Lung (tissue), 12 donors: ENCODE measurements around the gene CATSPERZ. TPM values are rescaled to one million over a fixed set of nuclear protein-coding genes. Genes with fewer than 3 reads are reported as not detected.

Experiments
- ATAC-seq: fragments of 200-7000 bp; cut with Tn5 transposase; one replicate; pipeline ENCODE4 v1.9.1; 2020; ENCODE audit warnings: moderate number of reproducible peaks; ENCODE audit not compliant: insufficient read depth, low FRiP score
- DNase-seq, 3 donors: peaks; one replicate each; pipeline ENCODE4 v3.0.0-alpha.2; 2013 to 2017
- H3K27ac ChIP-seq, 2 donors: one replicate each; pipeline ENCODE4 v1.5.1; 2013; ENCODE audit warnings: mild to moderate bottlenecking in 2 of 2, moderate library complexity in 2 of 2, control low read depth in 1 of 2, inconsistent platforms in 1 of 2, low read depth in 1 of 2, low read length in 1 of 2
- H3K27me3 ChIP-seq, 3 donors: one replicate each; pipeline ENCODE4 v1.5.1; 2013; ENCODE audit warnings: low read length in 2 of 3; ENCODE audit not compliant: control insufficient read depth in 3 of 3, insufficient read depth in 3 of 3
- H3K36me3 ChIP-seq, 4 donors: one replicate each; pipeline ENCODE4 v1.5.1; 2013; ENCODE audit warnings: low read length in 4 of 4, mild to moderate bottlenecking in 1 of 4, moderate library complexity in 1 of 4; ENCODE audit not compliant: control insufficient read depth in 4 of 4, insufficient read depth in 4 of 4
- H3K4me1 ChIP-seq, 5 donors: one replicate each; pipeline ENCODE4 v1.5.1; 2013; ENCODE audit warnings: low read length in 5 of 5, mild to moderate bottlenecking in 2 of 5, moderate library complexity in 1 of 5; ENCODE audit not compliant: control insufficient read depth in 5 of 5, insufficient read depth in 5 of 5
- H3K4me3 ChIP-seq: one replicate; pipeline ENCODE4 v1.5.1; 2013; ENCODE audit warnings: mild to moderate bottlenecking, control low read depth, moderate library complexity
- H3K9ac ChIP-seq, 2 donors: one replicate each; pipeline ENCODE4 v1.5.1; 2013; ENCODE audit warnings: low read length in 2 of 2, control low read depth in 1 of 2; ENCODE audit not compliant: insufficient read depth in 1 of 2
- H3K9me3 ChIP-seq, 4 donors: one replicate each; pipeline ENCODE4 v1.5.1; 2013; ENCODE audit warnings: low read length in 3 of 4, mild to moderate bottlenecking in 1 of 4, moderate library complexity in 1 of 4; ENCODE audit not compliant: control insufficient read depth in 4 of 4, insufficient read depth in 3 of 4
- CTCF ChIP-seq: IDR thresholded peaks from 2 replicates; pipeline ENCODE4 v1.5.1; 2012; ENCODE audit warnings: mild to moderate bottlenecking; ENCODE audit errors: control extremely low read depth, extremely low read depth
- WGBS, 2 donors: extraction: QIAGEN DNeasy Blood & Tissue Kit; methylation state at CpG; one replicate each; pipeline ENCODE4 v1.1.7; 2013; 5-methylcytosine and 5-hydroxymethylcytosine counted together
- polyA plus RNA-seq, 2 donors: library from polyadenylated mRNA; stranded (reverse); fragments of 200-250 nt; gene quantifications; one replicate each; pipeline ENCODE4 v1.2.1, GENCODE V29; 2013
- total RNA-seq, 2 donors: library from RNA; depleted of rRNA in 1 of 2; stranded (reverse); fragments of >200 nt in 1 of 2; gene quantifications; one replicate each; pipeline ENCODE4 v1.2.1, GENCODE V29; 2014 to 2021
- donor health status: control.
- donor health status: control.
- donor health status: Bipolar disorder and iron deficiency.
- donor health status: healthy.
- donor health status: DM: yes; HTN: yes; CAD: no.

Gene CATSPERZ
- total and polyA plus RNA-seq, 4 donors: 0.31 to 0.98 (median 0.67) TPM; not detected in 1

GRCh38 chr11:64269540-64270220, 30.5 kb upstream of the CATSPERZ start:
- Histone ChIP-seq H3K4me1 (peaks cover 0 to 28% (median 8%) of the 10 kb centered on the region in 5 donors), H3K27ac (peak overlapping the region; percentile 96 to 99), H3K9me3 (no peaks in the 10 kb centered on the region), H3K4me3 (peak overlapping the region; percentile 59), H3K27me3 (no peaks in the 10 kb centered on the region), H3K9ac (peak overlapping the region; percentile 26 to 87), H3K36me3 (peaks cover 0 to 20% (median 11%) of the 10 kb centered on the region in 4 donors)
- no peak for TF ChIP-seq CTCF
- WGBS, 2 donors: 0% methylated on average over 55 to 58 of the region's 58 CpGs
- ATAC-seq (peak; percentile 87), DNase-seq (peak; percentile 99 to 100 (median 100))

GRCh38 chr11:64275031-64275800, 24.9 kb upstream of the CATSPERZ start:
- H3K9ac ChIP-seq: no peak overlapping the region
- no peak for TF ChIP-seq CTCF
- H3K27ac ChIP-seq: no peak overlapping the region
- no peaks in the 10 kb centered on the region for H3K9me3 ChIP-seq
- DNase-seq (no peak), ATAC-seq (no peak)
- peaks cover 0 to 10% (median 0%) of the 10 kb centered on the region in 5 donors for H3K4me1 ChIP-seq
- H3K36me3 ChIP-seq: peaks cover 0 to 15% (median 8%) of the 10 kb centered on the region in 4 donors
- H3K4me3 ChIP-seq: no peak overlapping the region
- no peaks in the 10 kb centered on the region for H3K27me3 ChIP-seq
- WGBS, 2 donors: 94 to 95% methylated on average over 15 of the region's 15 CpGs

- Histone ChIP-seq H3K27me3 (no peaks in the 10 kb centered on the region), H3K27ac (no peak overlapping the region), H3K36me3 (peaks cover 0 to 15% (median 8%) of the 10 kb centered on the region in 4 donors), H3K4me3 (no peak overlapping the region), H3K9me3 (no peaks in the 10 kb centered on the region), H3K9ac (no peak overlapping the region), H3K4me1 (peaks cover 0 to 10% (median 0%) of the 10 kb centered on the region in 5 donors)
- ATAC-seq (no peak), DNase-seq (no peak)
- TF ChIP-seq CTCF: no peak
- 95 to 100% methylated on average over 2 of the region's 2 CpGs for WGBS, 2 donors
These were observed 24.3 kb upstream of the CATSPERZ start for GRCh38 chr11:64275841-64276240.
